HL-60 (cell line): ENCODE measurements around the gene DGKI.

Source experiments
- DNase-seq, 2 experiments: peaks; one replicate each; pipeline ENCODE4 v3.0.0-alpha.2; 2010 to 2020; ENCODE audit warnings: low read depth in 1 of 2, low spot score in 1 of 2
- H3K27ac ChIP-seq: fragments of 250-450 bp; sonication (Bioruptor Pico); replicated peaks from 2 replicates; pipeline ENCODE4 v1.5.1; 2020; ENCODE audit warnings: mild to moderate bottlenecking, moderate library complexity
- H3K27me3 ChIP-seq: fragments of 250-450 bp; sonication (Bioruptor Pico); 2 replicates; pipeline ENCODE4 v1.5.1; 2021; ENCODE audit warnings: mild to moderate bottlenecking, moderate library complexity; ENCODE audit not compliant: insufficient read depth, poor library complexity, severe bottlenecking
- H3K4me3 ChIP-seq: replicated peaks from 2 replicates; pipeline ENCODE4 v1.5.1; 2011; ENCODE audit warnings: mild to moderate bottlenecking, control low read depth, low read length; ENCODE audit not compliant: insufficient read depth
- CTCF ChIP-seq: IDR thresholded peaks from one replicate; pipeline ENCODE4 v1.5.1; 2011; ENCODE audit warnings: low read length, control low read depth, inconsistent platforms; ENCODE audit not compliant: insufficient read depth
- GABPA ChIP-seq: IDR thresholded peaks from 2 replicates; pipeline ENCODE4 v1.6.1; 2012; ENCODE audit warnings: low read depth
- POLR2AphosphoS5 ChIP-seq: IDR thresholded peaks from 2 replicates; pipeline ENCODE4 v1.6.1; 2012; ENCODE audit warnings: low read depth
- SPI1 ChIP-seq: IDR thresholded peaks from 2 replicates; pipeline ENCODE4 v1.6.1; 2012; ENCODE audit warnings: low read depth, mild to moderate bottlenecking, borderline replicate concordance
- TF ChIP-seq, protein P1 (sequence below): IDR thresholded peaks from 2 replicates; pipeline ENCODE4 v1.6.1; 2012; ENCODE audit warnings: low read depth; ENCODE audit not compliant: insufficient replicate concordance

The DGKI gene

GRCh38 chr7:137751361-137752009, 95.3 kb downstream of the DGKI start:
- DNase-seq = no peak
- Histone ChIP-seq H3K27me3 (no peaks in the 10 kb centered on the region), H3K27ac (no peak overlapping the region), H3K4me3 (no peak overlapping the region)
- TF ChIP-seq, protein P1, sequence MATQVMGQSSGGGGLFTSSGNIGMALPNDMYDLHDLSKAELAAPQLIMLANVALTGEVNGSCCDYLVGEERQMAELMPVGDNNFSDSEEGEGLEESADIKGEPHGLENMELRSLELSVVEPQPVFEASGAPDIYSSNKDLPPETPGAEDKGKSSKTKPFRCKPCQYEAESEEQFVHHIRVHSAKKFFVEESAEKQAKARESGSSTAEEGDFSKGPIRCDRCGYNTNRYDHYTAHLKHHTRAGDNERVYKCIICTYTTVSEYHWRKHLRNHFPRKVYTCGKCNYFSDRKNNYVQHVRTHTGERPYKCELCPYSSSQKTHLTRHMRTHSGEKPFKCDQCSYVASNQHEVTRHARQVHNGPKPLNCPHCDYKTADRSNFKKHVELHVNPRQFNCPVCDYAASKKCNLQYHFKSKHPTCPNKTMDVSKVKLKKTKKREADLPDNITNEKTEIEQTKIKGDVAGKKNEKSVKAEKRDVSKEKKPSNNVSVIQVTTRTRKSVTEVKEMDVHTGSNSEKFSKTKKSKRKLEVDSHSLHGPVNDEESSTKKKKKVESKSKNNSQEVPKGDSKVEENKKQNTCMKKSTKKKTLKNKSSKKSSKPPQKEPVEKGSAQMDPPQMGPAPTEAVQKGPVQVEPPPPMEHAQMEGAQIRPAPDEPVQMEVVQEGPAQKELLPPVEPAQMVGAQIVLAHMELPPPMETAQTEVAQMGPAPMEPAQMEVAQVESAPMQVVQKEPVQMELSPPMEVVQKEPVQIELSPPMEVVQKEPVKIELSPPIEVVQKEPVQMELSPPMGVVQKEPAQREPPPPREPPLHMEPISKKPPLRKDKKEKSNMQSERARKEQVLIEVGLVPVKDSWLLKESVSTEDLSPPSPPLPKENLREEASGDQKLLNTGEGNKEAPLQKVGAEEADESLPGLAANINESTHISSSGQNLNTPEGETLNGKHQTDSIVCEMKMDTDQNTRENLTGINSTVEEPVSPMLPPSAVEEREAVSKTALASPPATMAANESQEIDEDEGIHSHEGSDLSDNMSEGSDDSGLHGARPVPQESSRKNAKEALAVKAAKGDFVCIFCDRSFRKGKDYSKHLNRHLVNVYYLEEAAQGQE = no peak
- TF ChIP-seq POLR2AphosphoS5 (no peak), GABPA (no peak), CTCF (no peak), SPI1 (no peak)

DNA sequence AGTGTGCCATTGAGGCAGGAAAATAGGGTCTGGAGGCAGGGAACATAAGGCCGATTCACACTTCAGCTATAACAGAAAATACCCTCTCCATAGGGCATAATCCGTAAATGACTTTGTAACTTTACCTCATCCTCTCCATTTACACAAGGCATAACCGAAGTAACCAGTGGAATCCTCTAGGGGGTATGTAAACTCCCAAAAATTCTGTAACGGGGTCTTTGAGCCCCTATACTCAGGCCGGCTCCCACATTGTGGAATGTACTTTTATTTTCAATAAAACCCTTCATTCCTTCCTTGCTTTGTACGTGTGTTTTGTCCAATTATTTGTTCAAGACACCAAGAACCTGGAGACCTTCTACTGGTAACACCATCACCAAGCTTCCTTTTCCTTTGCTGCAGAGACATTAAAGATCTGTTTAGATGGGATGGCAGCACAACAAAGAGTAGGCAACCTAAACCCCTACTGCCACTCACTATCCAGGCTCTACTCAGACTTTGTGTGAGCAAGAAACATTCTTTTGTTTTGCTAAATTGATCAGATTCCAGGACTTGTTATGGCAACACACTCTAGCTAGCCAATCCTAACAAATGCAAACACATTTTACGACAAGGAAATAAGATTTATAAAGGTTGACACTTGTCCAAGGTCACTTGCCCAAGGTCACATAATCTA, 99.3 kb downstream of the DGKI start:
- no peak overlapping the region for H3K4me3 ChIP-seq
- TF ChIP-seq SPI1 = no peak
- no peak for TF ChIP-seq POLR2AphosphoS5
- TF ChIP-seq GABPA = no peak
- TF ChIP-seq, protein P1 = no peak
- no peak for TF ChIP-seq CTCF
- no peaks in the 10 kb centered on the region for H3K27me3 ChIP-seq
- no peak for DNase-seq
- no peak overlapping the region for H3K27ac ChIP-seq

GRCh38 chr7:137743021-137743420, 103.8 kb downstream of the DGKI start:
- no peak for DNase-seq
- Histone ChIP-seq H3K27me3 (no peaks in the 10 kb centered on the region), H3K4me3 (no peak overlapping the region), H3K27ac (no peak overlapping the region)
- TF ChIP-seq GABPA (no peak), CTCF (no peak), SPI1 (no peak), POLR2AphosphoS5 (no peak)
- TF ChIP-seq, protein P1 = no peak
